GM23248 (cell line): ENCODE measurements around the gene PABPC3.

ENCODE experiments used
- EZH2 ChIP-seq: fragments of 200-600 bp; sonication (generic); IDR thresholded peaks from 2 replicates; pipeline ENCODE4 v1.6.1; 2018; ENCODE audit warnings: antibody characterized with exemption, mild to moderate bottlenecking; ENCODE audit not compliant: insufficient read depth, poor library complexity, severe bottlenecking
- EZH2phosphoT487 ChIP-seq: fragments of 200-600 bp; sonication (generic); IDR thresholded peaks from 2 replicates; pipeline ENCODE4 v1.6.1; 2018; ENCODE audit warnings: antibody characterized with exemption, moderate library complexity, mild to moderate bottlenecking, low read depth; ENCODE audit not compliant: insufficient read depth

DNA sequence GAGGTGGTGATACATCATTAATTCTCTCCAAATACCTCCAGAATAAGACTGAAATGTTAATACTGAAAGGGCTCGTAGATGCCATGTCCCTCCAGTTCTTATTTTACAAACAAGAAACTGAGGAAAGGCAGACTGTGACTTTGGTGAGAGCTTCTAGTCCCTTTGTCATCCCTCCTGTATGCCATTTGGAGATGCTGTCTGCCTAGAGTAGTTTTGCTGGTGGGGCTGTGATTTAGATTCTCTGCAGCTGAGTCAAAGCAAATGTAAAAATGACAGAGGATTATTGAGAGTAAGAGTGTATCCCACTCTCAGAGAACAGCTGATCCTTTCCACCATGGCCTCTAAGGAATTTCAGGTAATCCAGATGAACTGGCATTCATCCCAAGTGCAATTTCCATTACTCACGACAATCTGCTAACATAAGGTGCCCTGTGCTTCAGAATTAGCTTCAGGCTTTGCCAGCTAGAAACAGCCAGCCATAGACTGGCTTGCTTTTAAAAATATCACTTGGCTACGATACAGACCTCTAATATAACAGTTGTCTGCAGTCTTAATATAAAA, 16.8 kb downstream of the PABPC3 start:
- TF ChIP-seq EZH2 (no peak), EZH2phosphoT487 (no peak)
